ENCODE data around the gene EXOC3L1. TPM values are rescaled to one million over a fixed set of nuclear protein-coding genes. Genes with fewer than 3 reads are reported as not detected.

EXOC3L1 gene
- total and polyA plus RNA-seq, 11 donors, result 1.9 to 9.1 (median 3.2) TPM

- DNase-seq (no peak), ATAC-seq (no peak)
- no peak overlapping the region for H3K27ac ChIP-seq
Measured at GRCh38 chr16:67166110-67166547, 23.8 kb downstream of the EXOC3L1 start.

DNA sequence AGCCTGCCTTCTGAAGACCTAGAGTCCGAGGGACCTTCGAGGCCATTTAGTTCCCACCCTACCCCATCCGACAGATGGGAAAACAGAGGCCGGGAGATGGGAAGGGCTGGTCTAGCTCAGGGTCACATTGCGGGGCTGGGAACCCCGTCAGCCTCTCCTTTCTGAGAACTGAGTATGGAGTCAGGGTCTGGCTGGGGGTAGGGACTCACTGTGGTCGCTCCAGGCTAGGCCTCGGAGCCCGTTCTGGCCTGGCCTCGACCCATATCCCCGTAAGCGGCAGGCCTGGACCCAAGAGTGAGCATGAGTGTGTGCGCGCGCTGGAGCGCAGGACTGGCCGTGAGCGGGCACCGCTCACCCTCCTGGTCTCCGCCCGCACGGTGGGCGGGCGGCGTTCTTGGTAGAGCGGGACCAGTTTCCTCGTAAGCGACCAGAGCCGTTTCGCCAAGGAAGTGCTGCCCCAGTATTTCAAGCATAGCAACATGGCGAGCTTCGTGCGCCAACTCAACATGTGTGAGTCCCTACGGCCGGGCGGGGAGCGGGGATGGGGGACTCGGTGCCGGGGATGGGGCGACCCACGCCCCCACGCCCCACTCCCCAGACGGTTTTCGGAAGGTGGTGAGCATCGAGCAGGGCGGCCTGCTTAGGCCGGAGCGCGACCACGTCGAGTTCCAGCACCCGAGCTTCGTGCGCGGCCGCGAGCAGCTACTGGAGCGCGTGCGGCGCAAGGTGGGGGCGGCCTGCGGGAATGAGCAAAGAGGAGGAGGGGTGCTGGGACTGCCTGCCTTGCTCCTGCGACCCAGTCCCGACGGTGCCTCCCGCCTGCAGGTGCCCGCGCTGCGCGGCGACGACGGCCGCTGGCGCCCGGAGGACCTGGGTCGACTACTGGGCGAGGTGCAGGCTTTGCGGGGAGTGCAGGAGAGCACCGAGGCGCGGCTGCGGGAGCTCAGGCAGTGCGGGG lies 24.5 kb downstream of the EXOC3L1 start:
- DNase-seq (peak in 1 of 5 donors; percentile 53), ATAC-seq (no peak)
- no peak for TF ChIP-seq POLR2A (IDR thresholded peaks at IDR 0.05)
- no peak for TF ChIP-seq CTCF (IDR thresholded peaks at IDR 0.05)
- peak overlapping the region in 10 of 12 donors; percentile 47 to 86 (median 74) for H3K27ac ChIP-seq
- intact Hi-C loops (cut with DNase I), result no loop called here
- no peaks in the 10 kb centered on the region for H3K36me3 ChIP-seq
- no peaks in the 10 kb centered on the region for H3K9me3 ChIP-seq
- peak overlapping the region in 10 of 12 donors; percentile 13 to 63 (median 52) for H3K4me3 ChIP-seq
- peaks cover 0 to 69% (median 58%) of the 10 kb centered on the region in 12 donors for H3K4me1 ChIP-seq
- peaks cover 0 to 64% (median 7%) of the 10 kb centered on the region in 9 donors for H3K27me3 ChIP-seq
- 21 to 41% (median 31%) methylated on average over 55 to 85 of the region's 85 CpGs for WGBS, 4 donors

More at GRCh38 chr16:67166110-67166547, 23.8 kb downstream of the EXOC3L1 start:
- no peaks in the 10 kb centered on the region for H3K36me3 ChIP-seq
- H3K4me1 ChIP-seq, result peaks cover 0 to 71% (median 58%) of the 10 kb centered on the region in 12 donors
- intact Hi-C loops (cut with DNase I), result no loop called here
- H3K27me3 ChIP-seq, result peaks cover 0 to 64% (median 7%) of the 10 kb centered on the region in 9 donors
- no peaks in the 10 kb centered on the region for H3K9me3 ChIP-seq
- TF ChIP-seq POLR2A (IDR thresholded peaks at IDR 0.05) (no peak), CTCF (IDR thresholded peaks at IDR 0.05) (no peak)
- no peak overlapping the region for H3K4me3 ChIP-seq
- WGBS, 4 donors, result 46 to 61% (median 53%) methylated on average over 12 to 18 of the region's 18 CpGs

DNA sequence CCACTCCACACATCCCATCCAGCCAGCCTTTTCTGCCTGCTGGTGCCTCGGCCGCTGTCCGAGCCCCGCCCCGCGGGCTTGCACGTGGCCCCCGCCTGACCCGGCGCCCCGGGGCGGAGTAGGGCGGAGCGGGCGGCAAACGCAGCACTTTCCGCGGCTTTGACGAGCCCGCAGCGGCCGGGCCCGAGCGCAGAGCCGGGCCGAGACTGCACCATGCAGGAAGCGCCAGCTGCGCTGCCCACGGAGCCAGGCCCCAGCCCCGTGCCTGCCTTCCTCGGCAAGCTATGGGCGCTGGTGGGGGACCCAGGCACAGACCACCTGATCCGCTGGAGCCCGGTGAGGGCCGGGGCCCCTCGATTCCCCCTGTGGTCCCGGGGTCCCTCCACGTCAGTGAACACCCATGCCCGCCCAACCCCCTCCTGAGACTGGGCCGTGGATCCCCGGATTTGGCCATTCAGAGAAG lies 25.3 kb downstream of the EXOC3L1 start, which contains the start of gene HSF4:
TSS of gene HSF4 (plus strand) at position 147 of the 463 bp plus-strand sequence. CDS start at position 214, 67 bp downstream.
- TF ChIP-seq POLR2A (IDR thresholded peaks at IDR 0.05) (peak in 1 of 2 donors; percentile 59), CTCF (IDR thresholded peaks at IDR 0.05) (no peak)
- peak within 1 kb of the TSS; percentile 60 to 86 (median 78) for H3K27ac ChIP-seq
- WGBS, 4 donors, result 2 to 3% (median 3%) methylated on average over 19 to 41 of the region's 41 CpGs
- H3K36me3 ChIP-seq, result no peaks in the 10 kb centered on the region
- intact Hi-C loops (cut with DNase I), result no loop called here
- ATAC-seq, result peak; percentile 16 to 48 (median 39)
- DNase-seq, result peak; percentile 71 to 84 (median 73)
- H3K9me3 ChIP-seq, result no peaks in the 10 kb centered on the region
- peak within 1 kb of the TSS; percentile 10 to 63 (median 50) for H3K4me3 ChIP-seq
- peaks cover 0 to 64% (median 7%) of the 10 kb centered on the region in 9 donors for H3K27me3 ChIP-seq
- peaks cover 0 to 68% (median 53%) of the 10 kb centered on the region in 12 donors for H3K4me1 ChIP-seq
